PFSK-1 (cell line): ENCODE results near the gene TBC1D25.

Experiments used
- FOXP2 ChIP-seq: optimal IDR thresholded peaks from 2 replicates; pipeline ENCODE3; 2011; ENCODE audit warnings: borderline replicate concordance, control low read depth, inconsistent platforms; ENCODE audit not compliant: insufficient read depth; ENCODE audit errors: extremely low read length, extremely low read depth
- POLR2AphosphoS5 ChIP-seq: IDR thresholded peaks from 2 replicates; pipeline ENCODE4 v1.6.1; 2012; ENCODE audit warnings: low read depth, mild to moderate bottlenecking, control low read depth, low read length, moderate library complexity
- SIN3A ChIP-seq: IDR thresholded peaks from 2 replicates; pipeline ENCODE4 v1.6.1; 2012; ENCODE audit warnings: mild to moderate bottlenecking, low read length, moderate library complexity, borderline replicate concordance; ENCODE audit not compliant: insufficient read depth
- TAF1 ChIP-seq: IDR thresholded peaks from 2 replicates; pipeline ENCODE4 v1.6.1; 2012; ENCODE audit warnings: low read length, control low read depth, borderline replicate concordance; ENCODE audit not compliant: insufficient read depth
- TF ChIP-seq, protein P1 (sequence below), 2 experiments: IDR thresholded peaks; 2 replicates each; pipeline versions ENCODE4 v1.6.1 to v1.8.0; 2011 to 2012; ENCODE audit warnings: low read depth in 2 of 2, low read length in 2 of 2, control low read depth in 1 of 2, inconsistent platforms in 1 of 2, mild to moderate bottlenecking in 1 of 2, moderate library complexity in 1 of 2; ENCODE audit not compliant: insufficient read depth in 1 of 2

DNA sequence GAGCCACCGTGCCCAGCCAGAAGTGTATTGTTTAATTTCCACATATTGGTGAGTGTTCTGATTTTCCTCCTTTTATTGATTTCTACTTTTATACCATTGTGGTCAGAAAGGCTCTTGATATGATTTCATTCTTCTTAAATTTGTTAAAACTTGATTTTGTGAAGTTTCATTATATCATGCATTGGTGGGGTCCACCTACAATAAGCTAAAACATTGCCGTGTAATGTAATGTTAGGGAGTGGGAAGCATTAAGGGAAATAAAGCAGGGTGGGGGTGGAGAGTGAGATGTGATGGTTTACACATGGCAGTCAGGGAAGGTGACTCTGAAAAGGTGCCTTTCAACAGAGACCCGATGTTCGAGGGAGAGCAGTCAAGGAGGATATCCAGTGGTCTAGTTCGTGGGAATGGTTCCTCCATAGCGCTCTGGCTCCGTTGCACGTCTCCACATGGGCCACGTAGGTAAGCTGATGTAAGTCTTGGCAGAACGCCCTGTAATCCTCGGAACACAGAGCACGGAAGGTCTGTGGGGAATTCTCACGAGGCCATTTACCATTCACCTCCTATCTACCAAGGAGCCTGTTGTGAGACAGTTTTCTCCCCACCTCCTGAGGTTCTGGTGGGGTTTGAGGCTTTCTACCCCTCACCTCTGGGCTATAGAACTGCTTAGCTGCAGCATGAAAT is 50.1 kb downstream of the TBC1D25 start:
- TF ChIP-seq POLR2AphosphoS5 (no peak), TAF1 (no peak), SIN3A (no peak), FOXP2 (no peak)
- TF ChIP-seq, protein P1, sequence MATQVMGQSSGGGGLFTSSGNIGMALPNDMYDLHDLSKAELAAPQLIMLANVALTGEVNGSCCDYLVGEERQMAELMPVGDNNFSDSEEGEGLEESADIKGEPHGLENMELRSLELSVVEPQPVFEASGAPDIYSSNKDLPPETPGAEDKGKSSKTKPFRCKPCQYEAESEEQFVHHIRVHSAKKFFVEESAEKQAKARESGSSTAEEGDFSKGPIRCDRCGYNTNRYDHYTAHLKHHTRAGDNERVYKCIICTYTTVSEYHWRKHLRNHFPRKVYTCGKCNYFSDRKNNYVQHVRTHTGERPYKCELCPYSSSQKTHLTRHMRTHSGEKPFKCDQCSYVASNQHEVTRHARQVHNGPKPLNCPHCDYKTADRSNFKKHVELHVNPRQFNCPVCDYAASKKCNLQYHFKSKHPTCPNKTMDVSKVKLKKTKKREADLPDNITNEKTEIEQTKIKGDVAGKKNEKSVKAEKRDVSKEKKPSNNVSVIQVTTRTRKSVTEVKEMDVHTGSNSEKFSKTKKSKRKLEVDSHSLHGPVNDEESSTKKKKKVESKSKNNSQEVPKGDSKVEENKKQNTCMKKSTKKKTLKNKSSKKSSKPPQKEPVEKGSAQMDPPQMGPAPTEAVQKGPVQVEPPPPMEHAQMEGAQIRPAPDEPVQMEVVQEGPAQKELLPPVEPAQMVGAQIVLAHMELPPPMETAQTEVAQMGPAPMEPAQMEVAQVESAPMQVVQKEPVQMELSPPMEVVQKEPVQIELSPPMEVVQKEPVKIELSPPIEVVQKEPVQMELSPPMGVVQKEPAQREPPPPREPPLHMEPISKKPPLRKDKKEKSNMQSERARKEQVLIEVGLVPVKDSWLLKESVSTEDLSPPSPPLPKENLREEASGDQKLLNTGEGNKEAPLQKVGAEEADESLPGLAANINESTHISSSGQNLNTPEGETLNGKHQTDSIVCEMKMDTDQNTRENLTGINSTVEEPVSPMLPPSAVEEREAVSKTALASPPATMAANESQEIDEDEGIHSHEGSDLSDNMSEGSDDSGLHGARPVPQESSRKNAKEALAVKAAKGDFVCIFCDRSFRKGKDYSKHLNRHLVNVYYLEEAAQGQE (IDR thresholded peaks at IDR 0.05; ENCODE audit: insufficient read depth in 1 of 2, low read depth in 2 of 2, low read length in 2 of 2) = no peak
